SH-SY5Y (cell line): Measurements from ENCODE around the gene NRARP.

ENCODE experiments used
- GATA2 ChIP-seq: IDR thresholded peaks from 2 replicates; pipeline ENCODE4 v1.6.1; 2011; ENCODE audit warnings: mild to moderate bottlenecking, low read depth, low read length
- GATA3 ChIP-seq: IDR thresholded peaks from 2 replicates; pipeline ENCODE4 v1.6.1; 2011; ENCODE audit warnings: low read depth, mild to moderate bottlenecking, low read length, moderate library complexity

NRARP gene

GRCh38 chr9:137302118-137302448 lies at the start of gene NRARP:
Gene NRARP (minus strand): TSS chr9:137302271. CDS start chr9:137301928, 343 bp downstream.
- no peak for TF ChIP-seq GATA2
- TF ChIP-seq GATA3 = no peak

DNA sequence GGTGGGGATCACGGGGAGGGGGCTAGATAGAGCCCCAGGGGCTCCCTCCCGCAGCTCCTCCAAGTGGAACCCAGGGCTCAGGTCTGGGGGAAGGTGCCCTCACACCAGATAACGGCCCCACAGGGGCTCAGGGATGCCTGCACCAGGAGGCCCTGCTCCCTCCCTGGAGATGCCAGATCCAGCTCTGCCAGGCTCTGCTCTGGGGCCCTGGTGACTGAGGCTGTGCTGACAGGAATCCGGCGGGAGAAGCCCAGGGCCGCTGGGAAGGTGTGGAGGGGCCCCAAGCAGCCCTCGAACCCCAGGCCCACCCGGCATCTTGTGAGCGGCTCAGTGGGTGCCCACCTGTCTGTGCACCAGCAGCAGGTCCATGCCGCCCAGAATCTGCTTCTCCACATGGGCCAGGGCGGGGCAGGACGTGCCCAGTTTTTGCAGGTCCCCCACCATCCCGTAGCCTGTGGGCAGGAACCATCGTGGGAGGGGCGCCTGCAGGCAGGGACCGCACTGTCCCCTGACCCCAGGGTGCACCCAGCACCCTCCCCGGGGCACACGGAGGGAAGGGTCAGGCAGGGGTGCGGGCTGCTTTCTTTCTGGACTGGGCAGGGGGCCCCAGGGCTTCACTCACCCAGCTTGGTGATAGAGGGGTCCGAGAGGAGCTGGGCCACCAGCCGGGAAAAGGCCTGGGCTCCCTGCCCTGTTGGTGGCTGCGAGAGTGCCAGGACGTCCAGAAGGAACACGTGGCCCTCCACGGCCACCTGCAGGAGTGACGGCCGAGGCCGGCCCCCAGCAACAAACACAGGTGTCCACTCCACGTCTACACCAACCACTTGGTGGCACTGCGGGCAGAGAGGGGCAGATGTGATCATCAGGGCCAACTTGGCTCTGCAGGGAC lies 48.9 kb upstream of the NRARP start:
- no peak for TF ChIP-seq GATA3

- TF ChIP-seq GATA3 (no peak), GATA2 (no peak)
These were observed 47.5 kb upstream of the NRARP start for GRCh38 chr9:137349471-137350033.

DNA sequence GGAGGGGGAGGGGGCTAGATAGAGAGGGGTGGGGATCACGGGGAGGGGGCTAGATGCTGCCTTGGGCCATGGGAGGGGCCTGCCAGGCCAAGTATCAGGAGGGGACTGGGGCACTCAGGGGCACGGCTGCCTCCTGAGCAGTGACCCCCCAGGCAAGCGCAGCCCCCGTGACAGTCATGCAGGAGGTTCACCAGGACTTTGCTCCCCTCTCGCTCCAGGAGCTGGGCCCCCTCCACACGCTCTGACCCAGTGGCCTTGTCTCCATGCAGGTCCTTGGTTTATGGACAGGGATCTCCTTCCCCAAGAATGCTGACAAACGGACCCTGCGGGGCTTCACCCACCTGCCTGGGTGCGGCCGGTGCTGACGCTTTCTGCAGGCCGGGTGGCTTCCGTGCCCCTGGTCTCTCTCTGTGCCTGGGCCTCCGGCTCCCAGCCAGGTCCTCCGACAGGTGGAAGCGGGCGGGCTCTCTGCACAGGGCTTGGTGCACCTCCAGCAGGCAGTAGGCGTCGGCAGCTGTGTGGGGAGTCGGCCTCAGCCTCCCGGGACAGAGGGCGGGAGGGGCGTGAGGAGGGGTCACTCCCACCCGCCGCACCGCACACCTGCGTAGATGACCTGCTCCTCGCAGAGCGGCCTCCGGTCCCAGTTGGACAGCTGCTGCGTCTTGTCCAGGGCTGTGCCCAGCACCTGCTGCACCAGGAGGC lies 46.8 kb upstream of the NRARP start:
- no peak for TF ChIP-seq GATA2
- no peak for TF ChIP-seq GATA3

DNA sequence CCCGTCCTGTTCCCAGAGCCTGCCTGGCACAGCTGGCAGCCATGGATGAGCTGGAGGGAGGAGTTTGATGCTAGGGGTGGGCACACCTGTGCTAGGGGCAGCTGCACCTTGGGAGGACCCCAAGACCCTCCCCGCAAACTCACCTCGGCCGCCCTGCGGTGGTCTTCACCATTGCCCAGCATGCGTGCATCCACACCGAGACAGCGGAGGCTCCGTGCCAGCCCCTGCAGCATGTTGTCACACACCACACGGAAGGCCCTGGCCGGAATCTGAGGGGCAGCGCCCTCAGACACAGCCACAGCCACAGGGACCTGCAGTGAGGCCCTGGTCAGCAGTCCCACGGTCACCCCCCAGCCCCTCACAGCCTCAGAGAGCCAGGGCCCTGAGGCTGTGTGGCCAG lies 45.9 kb upstream of the NRARP start:
- TF ChIP-seq GATA2 (no peak), GATA3 (no peak)

DNA sequence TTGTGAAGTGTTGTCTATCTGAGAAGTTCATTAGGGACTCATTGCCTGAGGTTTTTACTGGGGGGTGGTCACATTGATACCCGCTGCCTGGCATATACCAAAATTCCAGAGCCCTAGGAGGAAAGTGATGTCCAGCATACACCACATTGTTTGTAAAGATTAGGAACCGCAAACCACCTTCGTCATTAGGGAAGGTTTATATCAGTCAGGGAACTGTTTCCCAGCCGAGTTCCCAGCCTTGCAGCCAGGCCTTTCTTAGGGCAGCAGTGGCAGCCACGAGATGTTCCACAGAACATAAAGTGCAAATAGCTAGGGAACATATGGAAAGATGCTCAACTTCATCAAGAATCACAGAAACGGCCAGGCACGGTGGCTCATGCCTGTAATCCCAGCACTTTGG lies 40.4 kb upstream of the NRARP start:
- TF ChIP-seq GATA2 (no peak), GATA3 (no peak)

GRCh38 chr9:137341227-137341626 lies 39.2 kb upstream of the NRARP start:
- TF ChIP-seq GATA2 = no peak

DNA sequence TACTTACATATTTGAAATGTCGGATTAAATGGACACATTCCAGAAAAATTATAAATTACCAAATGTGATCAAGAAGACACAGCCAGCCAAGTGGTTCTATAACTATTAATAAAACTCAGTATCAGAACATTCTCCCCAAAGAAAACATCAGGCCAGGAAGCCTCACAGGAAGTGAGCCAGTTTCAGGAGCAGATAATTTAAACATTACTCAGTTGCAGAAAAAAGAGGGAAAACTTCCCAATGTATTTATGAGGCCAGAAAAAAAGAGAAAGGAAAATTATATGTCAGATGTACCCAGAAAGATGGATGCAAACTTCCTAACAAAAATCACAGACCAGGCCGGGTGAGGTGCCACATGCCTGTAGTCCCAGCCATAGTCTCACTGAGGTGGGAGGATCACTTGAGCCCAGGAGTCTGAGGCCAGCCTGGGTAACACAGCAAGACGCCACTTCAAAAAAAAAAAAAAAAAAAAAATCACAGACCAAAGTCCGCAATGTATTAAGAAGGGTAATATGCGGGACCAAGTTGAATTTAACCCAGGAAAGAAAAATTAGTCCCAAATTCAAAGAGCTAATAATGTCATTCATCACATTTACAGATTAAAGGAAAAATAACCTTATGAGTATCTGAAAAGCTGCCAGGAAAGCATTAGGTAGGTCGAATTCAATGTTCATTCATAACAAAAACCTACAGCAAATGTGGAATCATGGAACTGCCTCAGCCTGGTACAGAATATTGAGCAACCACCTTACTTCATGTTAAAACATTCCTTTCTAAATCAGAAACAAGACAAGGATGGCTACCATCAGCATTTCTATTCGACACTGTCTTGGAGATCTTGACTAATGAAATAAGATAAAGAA lies 37.2 kb upstream of the NRARP start:
- TF ChIP-seq GATA2 (no peak), GATA3 (no peak)

GRCh38 chr9:137336735-137337134 lies 34.7 kb upstream of the NRARP start:
- TF ChIP-seq GATA3 = no peak
- TF ChIP-seq GATA2 = no peak

GRCh38 chr9:137333016-137333671 lies 31.1 kb upstream of the NRARP start:
- TF ChIP-seq GATA3 = no peak
- TF ChIP-seq GATA2 = no peak

GRCh38 chr9:137331929-137332328 lies 29.9 kb upstream of the NRARP start:
- TF ChIP-seq GATA3 (no peak), GATA2 (no peak)

- TF ChIP-seq GATA3 = no peak
- no peak for TF ChIP-seq GATA2
These were observed 28.6 kb upstream of the NRARP start for GRCh38 chr9:137330689-137331088.

- TF ChIP-seq GATA2 (no peak), GATA3 (no peak)
These were observed 24.5 kb upstream of the NRARP start for GRCh38 chr9:137326445-137327065.

DNA sequence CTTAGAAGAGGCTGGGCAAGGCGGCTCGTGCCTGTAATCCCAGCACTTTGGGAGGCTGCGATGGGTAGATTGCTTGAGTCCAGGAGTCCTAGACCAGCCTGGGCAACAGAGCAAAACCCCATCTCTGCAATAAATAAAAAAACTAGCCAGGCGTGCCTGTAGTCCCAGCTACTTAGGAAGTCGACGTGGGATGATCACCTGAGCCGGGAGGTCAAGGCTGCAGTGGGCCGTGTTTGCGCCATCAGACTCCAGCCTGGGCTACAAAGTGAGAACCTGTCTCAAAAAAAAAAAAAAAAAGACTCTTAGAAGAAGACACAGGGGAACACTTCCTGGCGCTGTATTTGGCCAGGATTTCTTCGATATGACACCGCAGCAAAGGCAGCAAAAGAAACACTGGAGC lies 23.7 kb upstream of the NRARP start:
- TF ChIP-seq GATA3 (no peak), GATA2 (no peak)
